ENCODE data around the gene GTF3C2.

DNA sequence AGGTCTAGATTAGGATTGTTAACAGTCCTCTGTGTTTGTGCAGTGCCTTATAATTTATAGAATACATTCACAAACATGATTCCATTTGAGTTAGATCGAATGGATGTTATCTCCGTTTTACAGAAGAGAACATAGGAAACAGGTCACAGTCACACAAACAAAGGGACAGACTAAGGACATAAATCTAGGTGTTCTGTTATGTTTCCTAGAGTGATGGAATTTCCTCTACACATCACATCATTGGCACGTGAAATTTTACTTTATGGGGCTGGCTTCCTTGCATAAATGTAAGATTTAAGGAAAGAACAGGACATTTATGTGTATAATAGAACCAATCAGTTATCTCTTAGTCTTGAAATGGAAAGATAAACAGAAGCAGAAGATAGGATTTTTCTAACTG, 68.0 kb downstream of the GTF3C2 start:
- TF ChIP-seq, protein P1, sequence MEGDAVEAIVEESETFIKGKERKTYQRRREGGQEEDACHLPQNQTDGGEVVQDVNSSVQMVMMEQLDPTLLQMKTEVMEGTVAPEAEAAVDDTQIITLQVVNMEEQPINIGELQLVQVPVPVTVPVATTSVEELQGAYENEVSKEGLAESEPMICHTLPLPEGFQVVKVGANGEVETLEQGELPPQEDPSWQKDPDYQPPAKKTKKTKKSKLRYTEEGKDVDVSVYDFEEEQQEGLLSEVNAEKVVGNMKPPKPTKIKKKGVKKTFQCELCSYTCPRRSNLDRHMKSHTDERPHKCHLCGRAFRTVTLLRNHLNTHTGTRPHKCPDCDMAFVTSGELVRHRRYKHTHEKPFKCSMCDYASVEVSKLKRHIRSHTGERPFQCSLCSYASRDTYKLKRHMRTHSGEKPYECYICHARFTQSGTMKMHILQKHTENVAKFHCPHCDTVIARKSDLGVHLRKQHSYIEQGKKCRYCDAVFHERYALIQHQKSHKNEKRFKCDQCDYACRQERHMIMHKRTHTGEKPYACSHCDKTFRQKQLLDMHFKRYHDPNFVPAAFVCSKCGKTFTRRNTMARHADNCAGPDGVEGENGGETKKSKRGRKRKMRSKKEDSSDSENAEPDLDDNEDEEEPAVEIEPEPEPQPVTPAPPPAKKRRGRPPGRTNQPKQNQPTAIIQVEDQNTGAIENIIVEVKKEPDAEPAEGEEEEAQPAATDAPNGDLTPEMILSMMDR (IDR thresholded peaks at IDR 0.05; ENCODE audit: insufficient read depth, low read depth, low read length), result no peak
- no peak for TF ChIP-seq EZH2 (IDR thresholded peaks at IDR 0.05; ENCODE audit: insufficient read depth, low read length)
